GM12872 (cell line): ENCODE data around the gene HIVEP3.

Experiments
- TF ChIP-seq, protein P1 (sequence below): IDR thresholded peaks from 3 replicates; pipeline ENCODE4 v1.5.1; 2011; ENCODE audit warnings: low read depth, mild to moderate bottlenecking, low read length, moderate library complexity; ENCODE audit not compliant: insufficient read depth

Gene HIVEP3

DNA sequence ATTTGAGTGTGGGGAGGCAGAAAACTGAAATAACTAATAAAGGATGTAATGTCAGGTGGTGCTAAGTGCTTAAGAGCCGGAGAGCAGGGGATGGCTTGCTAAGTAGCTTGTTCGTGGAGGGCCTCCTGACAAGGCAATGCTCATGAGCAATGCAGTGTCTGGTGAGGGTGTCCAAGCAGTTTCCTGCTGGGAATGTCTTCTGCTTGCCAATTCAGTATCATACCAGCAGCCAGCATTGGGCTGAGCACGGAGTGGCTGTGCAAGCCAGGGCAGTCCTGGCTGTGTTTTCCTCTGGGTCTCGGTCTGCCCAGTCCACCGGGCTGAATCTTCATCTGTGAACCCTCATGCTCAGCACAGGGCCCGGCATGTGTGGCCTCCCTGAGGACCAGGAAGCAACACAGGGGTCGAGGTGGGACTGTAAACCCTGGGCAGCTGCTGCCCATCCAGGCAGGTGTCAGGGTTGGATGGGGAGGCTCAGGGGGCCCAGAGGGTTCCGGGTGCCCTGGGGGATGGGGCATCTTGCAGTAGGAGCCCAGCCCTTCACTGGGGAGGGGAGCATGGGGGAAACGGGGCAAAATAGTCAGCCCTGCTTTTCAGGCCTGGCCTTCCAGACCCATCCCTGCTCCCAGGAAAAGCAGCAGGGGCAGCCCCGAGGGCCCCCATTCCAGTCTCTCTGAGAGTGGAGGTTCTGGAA is 461.7 kb downstream of the HIVEP3 start:
- TF ChIP-seq, protein P1, sequence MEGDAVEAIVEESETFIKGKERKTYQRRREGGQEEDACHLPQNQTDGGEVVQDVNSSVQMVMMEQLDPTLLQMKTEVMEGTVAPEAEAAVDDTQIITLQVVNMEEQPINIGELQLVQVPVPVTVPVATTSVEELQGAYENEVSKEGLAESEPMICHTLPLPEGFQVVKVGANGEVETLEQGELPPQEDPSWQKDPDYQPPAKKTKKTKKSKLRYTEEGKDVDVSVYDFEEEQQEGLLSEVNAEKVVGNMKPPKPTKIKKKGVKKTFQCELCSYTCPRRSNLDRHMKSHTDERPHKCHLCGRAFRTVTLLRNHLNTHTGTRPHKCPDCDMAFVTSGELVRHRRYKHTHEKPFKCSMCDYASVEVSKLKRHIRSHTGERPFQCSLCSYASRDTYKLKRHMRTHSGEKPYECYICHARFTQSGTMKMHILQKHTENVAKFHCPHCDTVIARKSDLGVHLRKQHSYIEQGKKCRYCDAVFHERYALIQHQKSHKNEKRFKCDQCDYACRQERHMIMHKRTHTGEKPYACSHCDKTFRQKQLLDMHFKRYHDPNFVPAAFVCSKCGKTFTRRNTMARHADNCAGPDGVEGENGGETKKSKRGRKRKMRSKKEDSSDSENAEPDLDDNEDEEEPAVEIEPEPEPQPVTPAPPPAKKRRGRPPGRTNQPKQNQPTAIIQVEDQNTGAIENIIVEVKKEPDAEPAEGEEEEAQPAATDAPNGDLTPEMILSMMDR, result no peak
